CD4-positive, alpha-beta T cell treated with Interferon gamma for 1 hour (primary cell): Measurements from ENCODE around the gene ABHD16B.
A peak's percentile ranks its signal among the peaks of the same experiment; 100 is the strongest.

ENCODE experiments used
- DNase-seq: peaks from one replicate; pipeline ENCODE4 v3.0.0-alpha.2; 2020

Gene ABHD16B

DNA sequence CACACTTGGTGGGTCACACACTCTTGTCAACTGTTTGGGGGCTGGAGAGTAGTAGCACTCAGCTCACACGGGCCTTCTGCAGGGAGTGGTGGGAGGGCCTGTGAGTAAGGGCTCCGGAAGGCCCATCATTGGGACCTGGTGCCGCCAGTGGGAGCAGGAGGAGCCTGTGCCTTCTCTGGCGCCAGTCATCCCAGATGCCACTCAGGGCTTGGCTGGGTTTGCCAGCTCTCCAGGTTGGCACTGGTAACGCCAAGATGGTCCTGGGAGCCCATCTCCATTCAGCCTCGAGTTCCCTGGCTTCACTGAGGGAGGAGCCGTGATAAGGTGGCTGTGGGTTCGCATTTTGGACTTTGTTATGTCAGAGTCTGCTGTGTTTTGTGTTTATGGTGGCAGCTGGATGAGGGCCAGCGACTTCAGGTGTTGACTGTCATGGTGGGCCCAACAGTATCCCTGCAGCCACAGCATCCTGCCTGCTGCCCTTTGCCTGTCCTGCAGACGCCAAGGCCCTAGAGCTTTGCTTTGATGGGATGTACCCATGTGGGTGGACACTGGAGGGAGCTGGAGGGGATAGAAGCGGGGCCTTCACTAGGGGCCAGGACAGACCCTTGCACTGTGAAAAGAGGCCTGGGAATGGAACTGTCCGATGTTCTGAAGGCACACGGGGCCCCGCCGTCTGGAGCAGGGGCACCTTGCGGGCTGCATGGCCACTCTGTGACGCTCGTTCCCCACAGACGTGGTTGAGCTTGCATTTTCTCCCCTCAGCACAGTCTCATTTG is 20.3 kb downstream of the ABHD16B start:
- no peak for DNase-seq

DNA sequence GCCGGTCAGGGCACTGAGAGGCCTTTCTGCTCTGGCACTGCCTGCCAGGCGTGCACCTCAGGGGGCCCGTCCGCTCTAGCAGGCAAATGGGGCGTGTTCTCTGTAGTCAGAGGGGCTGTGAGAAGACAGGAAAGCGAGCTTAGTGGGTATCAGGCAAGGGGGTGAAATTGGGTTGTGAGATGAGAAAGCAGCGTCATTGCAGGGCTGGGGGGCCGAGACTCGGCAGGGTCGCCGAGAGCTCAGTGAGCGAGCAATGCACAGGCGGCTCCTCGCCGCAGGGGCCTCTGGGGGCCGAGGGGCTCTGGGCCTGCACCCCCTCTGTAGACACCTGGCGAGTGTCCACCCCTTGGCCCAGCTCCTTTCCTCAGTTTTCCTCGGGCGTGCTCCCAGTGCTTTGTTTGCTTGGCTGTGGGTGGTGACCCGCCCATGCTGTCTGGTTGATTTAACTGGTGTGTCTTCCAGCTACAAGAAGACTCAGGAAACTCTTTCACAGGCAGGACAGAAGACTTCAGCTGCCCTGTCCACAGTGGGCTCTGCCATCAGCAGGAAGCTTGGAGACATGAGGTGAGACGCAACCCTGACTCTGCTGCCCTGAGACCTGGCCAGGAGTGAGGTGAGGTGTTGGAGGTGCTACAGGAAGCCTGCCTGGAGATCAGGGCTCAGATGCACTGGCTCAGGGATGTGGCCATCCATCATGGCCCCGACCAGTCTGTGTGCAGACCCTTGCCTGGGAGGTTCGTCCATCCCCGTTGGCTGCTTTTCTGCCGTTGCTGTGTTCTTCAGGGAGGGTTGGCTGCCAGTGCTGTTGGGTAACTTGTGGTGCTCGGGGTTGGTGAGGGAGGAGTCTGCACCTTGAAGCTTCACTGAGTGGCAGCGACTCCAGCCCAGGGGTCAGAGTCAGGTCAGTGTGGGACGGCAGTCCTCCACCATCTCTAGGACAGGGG is 21.2 kb downstream of the ABHD16B start:
- no peak for DNase-seq

DNA sequence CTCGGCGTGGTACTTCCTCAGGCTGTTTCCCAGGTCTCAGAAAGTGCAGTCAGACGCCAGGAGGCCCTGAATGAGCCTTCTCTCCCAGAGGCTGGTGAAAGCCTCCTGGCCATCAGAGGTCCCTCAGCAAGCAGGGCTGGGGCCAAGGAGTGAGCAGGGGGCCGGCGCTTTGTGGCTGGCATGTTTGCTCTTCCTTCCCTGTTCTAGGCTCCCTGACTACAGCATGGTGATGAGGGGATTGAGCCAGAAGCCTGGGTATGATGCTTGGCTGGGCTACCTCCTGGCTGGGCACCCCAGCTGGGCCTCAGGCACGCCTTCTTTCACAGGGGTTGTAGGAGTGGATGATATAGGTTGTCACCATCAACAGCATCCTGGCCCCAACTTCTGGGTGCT is 21.9 kb downstream of the ABHD16B start:
- DNase-seq, result no peak

DNA sequence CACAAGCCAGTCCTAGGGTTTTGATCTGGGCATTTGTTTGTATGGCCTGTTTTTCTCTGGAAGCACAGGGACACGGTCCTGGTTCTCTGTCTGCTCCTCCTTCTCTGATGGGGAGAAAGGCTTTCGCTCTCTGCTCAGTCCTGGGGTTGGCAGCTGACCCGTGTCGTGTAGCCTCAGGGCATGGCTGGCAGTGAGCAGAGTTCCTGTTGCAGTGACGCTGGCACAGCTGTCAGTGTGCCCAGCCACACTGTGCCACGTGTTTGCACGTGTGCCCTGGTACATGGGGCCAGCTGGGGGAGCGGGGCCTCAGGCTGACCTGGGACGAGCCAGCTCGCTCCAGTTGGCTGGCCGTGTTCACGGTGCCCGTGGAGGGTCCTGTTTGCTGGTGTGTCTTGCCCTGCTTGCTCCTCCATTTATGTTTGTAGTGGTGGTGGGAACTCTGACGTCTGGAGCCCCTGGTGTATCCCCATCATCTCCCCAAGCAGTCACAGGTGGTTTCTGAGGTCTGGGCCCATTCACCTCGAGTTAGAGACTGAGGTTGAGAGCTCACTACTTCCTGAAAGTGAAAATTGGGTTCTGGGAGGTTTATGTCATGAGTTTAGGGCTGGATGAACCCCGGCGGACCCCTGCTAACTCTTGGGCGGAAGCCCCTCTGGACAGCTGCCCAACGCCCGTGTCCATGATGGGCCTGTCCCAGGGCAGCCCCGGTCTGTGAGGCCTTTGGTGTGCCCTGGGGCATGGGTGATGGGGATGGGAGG is 23.4 kb downstream of the ABHD16B start:
- no peak for DNase-seq

DNA sequence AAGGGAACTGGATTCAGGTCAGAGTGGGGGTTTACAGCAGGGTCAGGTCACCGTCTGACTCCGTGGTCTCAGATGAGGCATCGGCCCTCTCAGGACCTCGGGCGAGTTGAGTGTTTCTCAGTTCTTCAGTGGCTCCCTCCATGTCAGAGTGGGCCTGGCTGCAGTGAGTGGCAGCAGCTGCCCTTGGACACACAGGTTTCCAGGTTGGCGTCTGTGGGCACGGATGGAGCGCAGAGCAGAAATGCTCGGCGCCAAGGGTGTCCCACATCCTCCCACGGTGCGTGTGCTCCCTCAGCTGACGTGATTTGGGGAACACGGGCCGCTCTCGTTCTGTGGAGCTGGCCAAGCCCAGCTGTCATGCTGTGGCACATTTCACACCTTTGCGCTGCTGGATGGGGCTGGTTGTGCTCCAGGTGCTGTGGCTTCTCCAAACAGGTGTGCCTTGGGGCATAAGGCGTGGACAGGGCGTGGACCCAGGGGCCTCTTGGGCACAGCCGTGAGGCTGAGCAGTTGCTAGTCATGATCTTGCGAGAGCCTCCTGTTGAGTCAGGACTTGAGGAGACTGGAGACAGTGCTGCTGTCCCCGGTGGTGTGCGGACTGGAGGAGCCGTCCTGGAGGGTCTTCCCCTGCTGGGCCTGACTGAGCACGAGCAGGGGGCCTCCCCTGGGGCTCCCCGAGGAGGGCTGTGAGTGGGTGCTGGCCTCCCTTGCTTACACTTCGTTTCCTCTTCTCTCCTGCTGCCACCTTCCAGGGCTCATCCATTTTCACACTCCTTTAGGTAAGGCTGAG is 24.2 kb downstream of the ABHD16B start:
- DNase-seq, result no peak

DNA sequence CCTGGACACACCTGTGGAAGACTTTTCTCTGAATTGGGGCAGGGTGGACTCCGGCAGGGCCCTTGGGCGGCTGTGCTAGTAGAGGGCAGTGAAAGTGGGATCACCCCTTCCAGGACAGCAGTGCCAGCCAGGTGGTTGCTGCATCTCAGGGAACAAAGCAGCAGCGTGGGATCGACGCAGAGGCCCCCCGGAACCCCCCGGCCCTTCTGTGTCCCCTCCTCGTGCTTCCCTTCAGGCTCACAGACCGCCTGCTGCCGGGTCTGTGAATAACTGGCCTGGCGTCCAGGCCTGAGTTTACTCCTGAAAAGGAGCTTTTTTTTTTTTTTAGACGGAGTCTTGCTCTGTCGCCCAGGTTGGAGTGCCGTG is 24.7 kb downstream of the ABHD16B start:
- DNase-seq, result no peak

DNA sequence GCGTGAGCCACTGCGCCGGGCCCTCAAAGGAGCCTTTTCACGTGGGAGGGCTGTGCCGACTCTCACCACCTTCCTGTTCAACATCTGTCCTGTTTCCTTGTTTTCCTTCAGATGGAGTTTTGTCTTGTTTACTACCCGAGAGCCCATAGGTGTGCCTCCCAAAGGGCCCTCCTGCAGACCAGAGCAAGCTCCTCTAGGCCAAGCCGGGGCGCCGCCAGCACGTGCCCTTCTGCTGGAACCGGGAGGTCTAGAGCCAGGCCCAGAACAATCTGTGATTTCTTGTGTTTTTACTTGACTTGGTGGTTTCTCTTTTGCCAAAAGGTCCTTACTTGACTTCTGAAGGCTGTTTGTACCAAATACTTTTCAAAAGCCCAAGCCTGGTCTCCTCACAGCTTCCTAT is 25.6 kb downstream of the ABHD16B start:
- no peak for DNase-seq

DNA sequence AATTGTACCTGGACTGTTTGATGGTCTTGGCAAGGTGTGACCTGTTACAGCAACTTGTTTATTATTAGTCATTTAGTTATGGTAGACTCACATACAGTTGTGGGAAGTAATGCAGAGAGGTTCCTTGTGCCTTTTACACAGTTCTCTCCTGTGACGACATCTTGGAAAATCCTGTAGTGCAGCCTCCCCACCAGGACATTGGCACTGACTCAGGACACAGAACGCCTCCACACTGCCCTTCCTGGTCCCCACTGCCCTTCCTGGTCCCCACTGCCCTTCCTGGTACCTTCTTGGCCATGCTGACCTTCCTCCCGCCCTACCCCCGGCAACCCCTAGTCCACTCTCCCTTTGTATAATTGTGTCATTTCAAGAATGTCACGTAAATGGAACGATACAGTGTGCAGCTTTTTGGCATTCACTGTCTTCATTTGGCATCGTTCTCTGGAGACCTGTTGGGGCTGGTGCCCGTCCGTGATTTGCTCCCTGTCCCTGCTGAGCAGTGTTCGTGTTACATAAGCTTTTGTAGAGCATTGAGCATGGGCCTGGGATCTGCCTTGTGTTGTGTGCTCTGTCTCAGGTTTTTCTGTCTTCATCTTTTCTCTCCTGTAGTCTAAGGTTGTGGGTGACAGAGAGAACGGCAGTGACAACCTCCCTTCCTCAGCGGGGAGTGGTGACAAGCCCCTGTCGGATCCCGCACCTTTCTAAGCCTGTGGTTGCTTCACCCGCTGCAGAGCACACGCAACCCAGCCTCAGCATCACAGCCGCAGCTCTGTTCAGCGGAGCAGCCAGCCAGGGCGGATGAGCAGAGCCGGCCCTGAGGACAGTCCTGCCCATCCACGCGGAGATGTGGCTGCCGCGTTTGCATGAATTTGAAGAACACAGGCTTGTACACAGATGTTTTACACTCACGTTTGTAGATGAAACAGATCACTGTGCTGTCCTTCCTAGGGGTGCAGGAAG is 28.2 kb downstream of the ABHD16B start:
- no peak for DNase-seq

DNA sequence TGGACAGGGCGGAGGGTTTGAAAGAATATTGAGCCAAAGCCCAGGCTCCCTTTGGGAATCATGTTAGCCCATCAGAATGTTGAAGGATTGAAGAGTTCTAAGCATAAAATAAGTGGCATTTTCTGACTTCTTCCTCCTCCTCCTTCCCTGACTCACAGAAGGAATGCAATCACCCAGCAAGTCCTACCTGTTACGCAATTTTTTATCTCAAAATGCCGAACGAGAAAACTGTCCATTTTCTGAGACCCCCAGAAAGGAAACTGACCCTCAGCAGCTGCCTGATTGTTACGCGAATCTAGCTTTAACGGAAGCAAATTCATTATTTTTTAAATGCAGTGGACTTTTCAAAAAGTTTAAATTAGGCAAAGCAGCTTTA is 28.9 kb downstream of the ABHD16B start:
- DNase-seq, result no peak

DNA sequence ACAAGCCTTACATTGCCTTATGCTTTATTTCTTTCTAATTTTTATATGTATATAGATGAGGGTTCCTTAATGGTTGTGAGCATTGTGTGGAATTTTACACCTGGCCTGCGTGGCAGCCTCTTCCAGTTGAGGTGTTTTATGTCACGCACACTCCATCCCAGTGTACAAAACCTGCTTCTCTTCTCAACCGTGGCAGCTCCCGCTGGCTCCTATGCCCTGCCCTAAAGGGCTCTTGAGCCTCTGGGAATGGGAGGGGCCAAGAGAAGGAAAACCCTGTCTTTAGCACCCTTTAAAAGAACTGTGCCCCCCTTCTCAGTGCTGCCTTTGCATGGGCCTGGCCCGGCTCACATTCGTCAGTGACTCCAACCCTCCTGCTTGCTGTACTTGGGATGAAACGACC is 29.3 kb downstream of the ABHD16B start:
- DNase-seq, result no peak

DNA sequence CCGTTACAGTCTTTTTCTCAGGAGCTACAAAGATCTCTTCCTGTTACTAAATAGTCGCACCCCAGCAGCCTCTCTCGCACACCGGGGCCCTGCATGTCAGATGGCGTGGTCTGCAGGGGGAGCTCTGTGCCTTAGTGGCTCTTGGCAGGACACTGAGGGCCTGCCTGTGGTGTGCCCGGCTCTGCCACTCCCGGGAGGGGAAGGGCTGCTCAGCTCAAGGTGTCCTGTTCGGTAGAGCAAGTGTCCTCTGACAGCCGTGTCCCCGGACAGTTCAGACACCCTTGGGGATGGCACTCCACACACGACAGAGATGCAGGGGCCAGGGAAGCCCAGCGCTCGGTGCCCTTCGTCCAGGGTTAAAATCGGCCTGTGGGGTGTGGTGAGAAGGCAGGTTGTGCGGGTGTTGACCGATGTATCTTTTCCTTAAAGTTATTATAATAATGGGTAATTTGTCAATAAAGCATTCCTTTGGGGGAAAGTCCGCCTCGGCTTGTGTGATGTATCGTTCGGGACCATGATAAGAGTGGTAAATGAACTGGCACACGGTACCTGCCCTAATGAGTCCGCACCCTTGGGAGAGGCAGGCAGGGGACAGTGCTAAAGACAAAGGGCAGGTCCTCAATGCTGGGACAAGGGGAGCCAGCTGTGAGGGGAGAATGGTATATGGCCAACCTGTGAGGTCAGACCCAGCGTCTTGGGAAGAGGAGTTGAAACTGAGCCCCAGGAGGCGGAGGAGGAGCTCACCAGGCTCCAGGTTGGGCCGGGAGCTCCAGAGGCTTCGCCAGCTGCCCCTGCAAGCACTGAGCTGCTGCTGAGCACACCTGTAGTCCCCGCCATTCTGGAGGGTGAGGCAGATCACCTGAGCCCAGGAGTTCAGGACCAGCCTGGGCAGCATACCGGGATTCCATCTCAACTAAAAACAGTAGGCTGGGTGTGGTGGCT is 30.0 kb downstream of the ABHD16B start:
- DNase-seq, result no peak

DNA sequence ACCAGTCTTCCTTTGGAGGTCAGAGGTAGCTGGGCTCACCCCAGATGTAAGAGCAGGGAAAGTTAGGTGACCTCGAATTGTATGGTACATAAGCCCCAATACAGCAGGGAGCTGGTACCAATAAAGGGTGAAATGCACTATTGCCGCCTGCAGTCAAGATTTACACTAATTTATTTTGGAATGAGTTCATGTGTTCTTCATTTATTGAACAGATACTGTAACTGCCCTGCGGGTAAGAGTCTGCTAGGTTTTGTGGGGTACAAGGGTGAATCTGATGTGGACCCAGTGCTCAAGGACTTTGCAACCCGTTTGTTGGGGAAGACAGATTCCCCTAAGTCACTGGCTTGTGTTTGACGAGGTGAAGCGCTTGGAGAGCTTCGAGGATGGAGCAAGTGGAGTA is 31.1 kb downstream of the ABHD16B start:
- no peak for DNase-seq

DNA sequence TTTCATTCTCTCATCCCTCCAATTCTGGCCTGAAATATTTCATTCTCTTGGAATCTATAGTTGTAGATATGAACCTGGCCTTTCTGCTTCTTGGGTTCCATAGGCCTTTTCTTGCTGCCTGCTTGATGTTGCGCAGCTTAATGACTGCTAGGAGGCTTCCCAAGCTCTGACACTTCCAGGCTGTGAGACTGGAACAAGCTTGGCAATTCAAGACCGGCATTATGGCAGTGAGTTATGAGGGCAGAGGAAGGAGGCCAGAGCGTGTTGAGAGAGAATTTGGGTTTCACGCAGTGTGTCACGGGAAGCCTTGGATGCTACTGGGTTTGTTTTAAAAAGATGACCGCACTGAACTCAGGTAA is 32.7 kb downstream of the ABHD16B start:
- no peak for DNase-seq

DNA sequence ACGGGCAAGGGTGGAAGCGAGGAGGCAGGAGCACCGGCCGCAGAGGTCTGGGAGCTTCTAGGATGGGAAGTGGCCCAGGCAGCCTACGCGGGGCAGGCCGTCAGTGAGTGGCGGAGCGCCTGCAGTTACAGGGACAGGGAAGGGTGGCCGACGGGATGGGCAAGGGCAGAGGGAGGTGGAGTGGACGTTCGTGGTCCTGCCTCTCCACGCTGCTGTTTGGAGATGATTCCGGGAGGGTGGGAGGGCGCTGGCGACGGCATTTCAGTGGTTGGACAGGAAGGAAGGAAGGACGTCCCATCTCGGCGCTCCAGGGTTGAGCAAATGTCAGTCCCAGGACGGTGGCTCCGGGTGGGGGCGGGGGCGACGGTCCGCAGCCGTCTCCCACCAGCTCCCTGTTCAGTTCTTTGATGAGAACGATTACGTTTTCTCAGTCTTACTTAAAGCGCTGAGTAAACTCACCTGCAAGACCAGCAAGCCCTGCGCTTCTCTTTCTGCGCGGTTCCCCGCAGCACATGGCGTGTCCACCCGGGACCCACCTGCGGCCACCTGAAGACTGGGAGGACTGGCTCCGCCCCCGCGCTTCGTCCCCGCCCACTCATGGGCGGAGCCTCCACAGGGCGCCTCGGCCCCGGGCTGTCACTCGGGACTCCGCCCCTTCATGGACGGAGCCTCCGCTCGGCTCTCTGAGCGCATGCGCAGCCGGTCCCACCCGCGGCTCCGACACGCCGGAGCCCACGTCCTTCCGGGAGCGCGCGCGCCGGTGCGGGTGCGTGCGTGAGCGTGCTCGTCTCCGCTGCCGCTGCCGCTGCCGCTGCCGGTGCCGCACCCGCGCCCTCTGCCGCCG is 33.3 kb downstream of the ABHD16B start, which contains the start of gene DNAJC5:
TSS of gene DNAJC5 (plus strand) at position 769 of the 844 bp plus-strand sequence. CDS start 33,220 bp downstream, outside the sequence.
- DNase-seq, result peak; percentile 97

DNA sequence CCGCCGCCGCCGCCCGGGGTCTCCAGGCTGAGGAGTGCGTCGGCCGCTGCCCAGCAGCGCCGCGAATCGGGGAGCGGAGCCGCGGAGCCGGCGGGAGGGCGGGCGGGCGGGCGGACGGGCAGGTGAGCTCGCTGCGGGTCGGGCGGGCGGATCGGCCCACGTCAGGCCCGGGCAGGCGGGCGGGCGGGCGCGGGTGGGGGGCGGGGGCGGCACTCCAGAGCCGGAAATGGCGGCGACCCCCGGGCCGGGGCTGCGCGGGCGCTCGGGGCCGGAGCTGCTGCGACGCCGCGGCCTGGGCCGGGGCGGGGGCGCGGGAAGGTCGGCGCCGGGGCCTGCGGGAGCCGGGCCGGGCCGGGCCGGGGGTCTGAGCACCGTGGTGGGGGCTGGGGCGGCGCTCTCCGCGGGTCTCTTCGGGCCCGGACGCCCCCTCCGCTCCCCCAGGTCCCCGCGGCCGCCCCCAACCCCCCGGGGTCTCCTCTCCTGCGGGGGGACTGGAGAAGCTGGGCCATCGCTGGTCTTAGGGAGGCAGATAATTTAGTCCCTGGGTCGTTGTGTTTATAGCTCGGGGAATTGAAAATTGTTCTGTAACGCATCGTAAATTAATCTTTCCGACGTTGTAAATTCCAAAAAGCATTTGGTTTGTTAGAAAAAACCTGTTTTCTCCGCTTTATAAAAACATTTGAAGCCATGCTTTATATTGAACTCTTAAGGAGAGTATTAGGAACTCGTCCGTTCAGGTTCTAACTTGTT is 34.1 kb downstream of the ABHD16B start:
- DNase-seq, result no peak

DNA sequence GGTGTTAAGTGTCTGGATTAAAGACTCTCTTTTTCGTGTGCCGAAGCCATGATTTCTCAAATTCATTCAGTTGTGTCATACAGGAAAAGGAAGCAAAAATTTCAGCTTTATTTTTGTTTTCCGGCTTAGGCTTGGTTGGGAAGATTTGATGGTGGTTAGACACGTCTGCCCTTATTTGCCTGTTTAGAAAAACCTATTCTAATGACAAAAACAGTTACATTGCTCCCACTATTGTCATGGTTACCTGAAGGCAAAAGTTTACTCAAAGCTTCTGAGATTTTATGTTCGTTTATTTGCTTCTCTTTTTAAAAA is 34.6 kb downstream of the ABHD16B start:
- DNase-seq, result no peak

DNA sequence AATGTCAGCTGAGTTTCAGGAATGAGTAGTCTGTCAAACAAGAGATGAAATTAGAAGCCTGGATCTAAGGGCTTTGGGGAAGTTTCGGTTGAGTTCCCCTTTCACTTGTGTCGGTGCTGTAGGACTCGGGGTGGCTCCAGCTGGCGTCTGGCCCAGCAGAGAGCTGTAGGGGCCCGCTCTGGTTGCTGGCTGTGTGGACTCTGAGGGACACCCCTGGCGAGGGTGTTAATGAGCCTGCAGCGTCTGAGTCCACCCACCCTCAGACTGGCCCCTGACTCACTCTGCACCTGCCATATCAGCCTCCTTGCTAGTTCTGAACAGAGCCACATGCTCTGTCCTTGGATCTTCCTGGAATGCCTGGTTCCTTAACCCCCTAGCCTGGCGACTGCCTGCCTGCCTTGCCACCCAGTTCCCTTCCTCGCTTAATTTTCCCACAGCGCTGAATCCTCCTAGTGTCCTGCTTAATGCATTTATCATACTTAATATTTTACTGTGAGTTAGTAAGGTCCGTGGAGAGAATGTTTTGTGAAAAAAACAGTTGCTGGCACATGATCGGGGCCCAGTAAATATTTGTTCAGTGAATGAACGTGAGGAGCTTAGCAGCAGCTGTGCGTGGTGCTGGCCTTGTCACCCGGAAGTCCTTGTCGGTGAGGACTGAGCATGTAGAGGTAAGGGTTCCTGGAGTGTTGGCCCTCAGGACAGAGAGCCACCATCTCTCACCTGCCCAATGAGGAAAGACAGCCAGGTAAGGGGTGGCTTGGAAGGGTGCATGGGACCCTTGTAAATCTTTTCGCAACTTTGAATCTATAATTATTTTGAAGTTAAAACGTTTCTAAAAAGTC is 35.2 kb downstream of the ABHD16B start:
- peak; percentile 65 for DNase-seq
